GM12892 (cell line): ENCODE results near the gene HPS6.

Experiments used
- POLR2A ChIP-seq: IDR thresholded peaks from 2 replicates; pipeline ENCODE4 v1.6.1; 2011; ENCODE audit warnings: low read depth, low read length, control low read depth
- POLR2AphosphoS5 ChIP-seq: IDR thresholded peaks from 2 replicates; pipeline ENCODE4 v1.6.1; 2011; ENCODE audit warnings: low read depth, low read length, control low read depth
- TAF1 ChIP-seq: IDR thresholded peaks from 2 replicates; pipeline ENCODE4 v1.6.1; 2011; ENCODE audit warnings: low read depth, mild to moderate bottlenecking, control low read depth, low read length, borderline replicate concordance

- no peak for TF ChIP-seq POLR2AphosphoS5
- TF ChIP-seq POLR2A: no peak
- TF ChIP-seq TAF1: no peak
Observed at GRCh38 chr10:102111276-102111675, 46.1 kb downstream of the HPS6 start.
